GM06990 (cell line): ENCODE results near the gene PEPD.

Experiments used
- DNase-seq: peaks from one replicate; pipeline ENCODE4 v3.0.0-alpha.2; 2011; ENCODE audit not compliant: insufficient read length; ENCODE audit errors: extremely low read depth
- H3K27me3 ChIP-seq: replicated peaks from 2 replicates; pipeline ENCODE4 v1.6.0; 2011; ENCODE audit warnings: low read length; ENCODE audit not compliant: control insufficient read depth, insufficient read depth
- H3K36me3 ChIP-seq: 2 replicates; pipeline ENCODE4 v1.5.1; 2011; ENCODE audit warnings: low read length; ENCODE audit not compliant: control insufficient read depth, insufficient read depth
- H3K4me3 ChIP-seq: replicated peaks from 2 replicates; pipeline ENCODE4 v1.5.1; 2011; ENCODE audit warnings: low read depth, mild to moderate bottlenecking, control low read depth, low read length
- CTCF ChIP-seq: IDR thresholded peaks from 2 replicates; pipeline ENCODE4 v1.5.1; 2011; ENCODE audit warnings: low read length, control low read depth, mild to moderate bottlenecking, inconsistent platforms; ENCODE audit not compliant: insufficient read depth, poor library complexity, severe bottlenecking

PEPD gene

DNA sequence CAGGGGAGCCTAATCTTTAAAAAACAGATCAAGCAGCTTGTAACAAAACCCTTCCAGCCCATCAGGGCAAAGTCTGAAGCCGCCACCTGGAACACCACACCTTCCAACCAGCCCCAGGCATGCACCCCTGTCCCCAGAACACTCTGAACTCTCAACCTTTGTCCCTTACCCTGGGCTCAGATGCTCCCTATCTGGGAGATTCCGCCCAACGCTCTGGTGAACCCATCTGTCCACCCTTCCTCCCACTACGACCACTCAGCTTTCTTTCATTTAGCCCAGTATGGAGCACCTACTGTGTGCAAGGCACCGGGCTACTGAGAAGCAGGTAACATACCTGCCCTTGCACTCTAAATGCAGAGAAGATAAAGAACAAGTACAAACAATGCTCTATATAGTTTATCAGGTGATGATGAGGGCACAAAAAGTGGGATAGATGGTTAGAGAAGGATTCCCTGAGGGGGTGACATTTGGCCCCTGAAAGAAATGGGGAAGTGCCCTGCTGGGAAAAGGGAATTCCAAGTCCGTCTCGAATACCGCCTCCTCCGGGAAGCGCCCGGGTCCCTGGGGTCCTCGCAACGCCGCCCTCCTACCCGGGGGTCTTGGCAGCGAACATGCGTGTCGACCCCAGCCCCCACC is 629 bp downstream of the PEPD start:
- Histone ChIP-seq H3K36me3 (no peaks in the 10 kb centered on the region), H3K27me3 (no peaks in the 10 kb centered on the region), H3K4me3 (peak overlapping the region; percentile 89)
- no peak for TF ChIP-seq CTCF
- no peak for DNase-seq

- H3K4me3 ChIP-seq = no peak overlapping the region
- TF ChIP-seq CTCF = no peak
- no peaks in the 10 kb centered on the region for H3K27me3 ChIP-seq
- no peaks in the 10 kb centered on the region for H3K36me3 ChIP-seq
- DNase-seq = no peak
Measured at GRCh38 chr19:33520048-33520643, 1.4 kb downstream of the PEPD start.

- no peak for TF ChIP-seq CTCF
- Histone ChIP-seq H3K27me3 (no peaks in the 10 kb centered on the region), H3K4me3 (no peak overlapping the region), H3K36me3 (no peaks in the 10 kb centered on the region)
- DNase-seq = no peak
Measured at GRCh38 chr19:33519416-33519815, 2.2 kb downstream of the PEPD start.

- H3K4me3 ChIP-seq = no peak overlapping the region
- no peaks in the 10 kb centered on the region for H3K36me3 ChIP-seq
- no peaks in the 10 kb centered on the region for H3K27me3 ChIP-seq
- no peak for DNase-seq
- TF ChIP-seq CTCF = no peak
Measured at GRCh38 chr19:33518541-33518940, 3.0 kb downstream of the PEPD start.

DNA sequence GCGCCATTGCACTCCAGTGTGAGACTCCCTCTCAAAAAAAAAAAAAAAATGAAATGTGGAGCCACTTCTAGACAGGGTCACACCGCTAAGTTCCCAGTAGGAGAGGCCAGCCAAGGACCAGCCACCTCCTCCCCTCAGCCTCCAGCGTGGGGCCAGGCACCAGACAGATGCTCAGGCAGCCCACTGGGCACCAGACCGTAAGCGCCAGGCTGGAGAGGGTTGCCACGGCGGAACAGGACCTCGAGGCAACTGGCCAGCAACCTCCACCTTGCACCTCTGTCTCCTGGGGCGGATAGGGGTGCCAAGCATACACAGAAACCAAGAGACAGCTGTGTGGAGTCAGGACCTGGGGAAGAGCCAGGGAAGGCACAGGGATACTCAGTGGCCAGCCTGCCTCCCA is 3.7 kb downstream of the PEPD start:
- H3K4me3 ChIP-seq = no peak overlapping the region
- no peaks in the 10 kb centered on the region for H3K36me3 ChIP-seq
- DNase-seq = no peak
- TF ChIP-seq CTCF = no peak
- H3K27me3 ChIP-seq = no peaks in the 10 kb centered on the region

- H3K27me3 ChIP-seq = no peaks in the 10 kb centered on the region
- TF ChIP-seq CTCF = no peak
- no peak overlapping the region for H3K4me3 ChIP-seq
- H3K36me3 ChIP-seq = no peaks in the 10 kb centered on the region
- DNase-seq = no peak
Measured at GRCh38 chr19:33515921-33516320, 5.7 kb downstream of the PEPD start.
